ENCODE measurements around the gene CPNE2.

GRCh38 chr16:57051696-57052228 is 40.6 kb upstream of the CPNE2 start:
- TF ChIP-seq CTCF (IDR thresholded peaks at IDR 0.05; ENCODE audit: borderline replicate concordance, extremely low read depth, low read length, poor library complexity, severe bottlenecking) (no peak), EZH2 (IDR thresholded peaks at IDR 0.05; ENCODE audit: borderline replicate concordance, low read depth, low read length, severe bottlenecking) (no peak)

Data from DND-41 (cell line).